ENCODE results near the gene BIVM. TPM values are rescaled to one million over a fixed set of nuclear protein-coding genes. Genes with fewer than 3 reads are reported as not detected.

Gene BIVM
- total RNA-seq, 1 experiment from 2014 or later = 14.9 TPM

DNA sequence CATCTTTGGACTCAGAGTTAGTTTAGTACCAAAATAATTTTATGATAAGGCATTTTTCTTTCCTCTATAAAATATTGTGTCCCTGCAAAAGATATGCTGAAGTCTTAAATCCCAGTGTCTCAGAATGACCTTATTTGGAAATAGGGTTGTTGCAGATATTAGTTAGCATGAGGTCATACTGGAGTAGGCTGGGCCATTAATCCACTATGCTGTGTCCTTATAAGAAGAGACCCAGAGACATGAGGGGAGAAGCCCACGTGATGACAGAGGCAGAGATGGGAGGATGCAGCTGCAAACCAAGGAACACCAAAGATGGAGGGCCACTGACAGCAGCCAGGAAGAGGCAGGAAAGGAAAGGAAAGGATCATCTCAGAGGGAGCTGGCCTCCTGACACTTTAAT lies 6.5 kb upstream of the BIVM start:
- Mint-ChIP-seq H3K4me1 (ENCODE audit: low read depth, unreplicated experiment) (no peaks in the 10 kb centered on the region), H3K4me3 (ENCODE audit: unreplicated experiment) (no peak overlapping the region), H3K9me3 (ENCODE audit: unreplicated experiment) (no peaks in the 10 kb centered on the region), H3K36me3 (ENCODE audit: insufficient read depth, unreplicated experiment) (no peaks in the 10 kb centered on the region), H3K27ac (ENCODE audit: unreplicated experiment) (no peak overlapping the region), H3K27me3 (ENCODE audit: insufficient read depth, unreplicated experiment) (no peaks in the 10 kb centered on the region)
- POLR2A ChIA-PET = no interaction called here
- TF ChIP-seq CTCF (IDR thresholded peaks at IDR 0.05; ENCODE audit: insufficient read depth in 1 of 2, low read depth in 1 of 2, low read length in 1 of 2, severe bottlenecking in 1 of 2, unreplicated experiment in 1 of 2) = no peak
- H3K4me3 ChIP-seq (ENCODE audit: low read depth, low read length) = no peak overlapping the region
- CTCF ChIA-PET = no interaction called here
- BruUV-seq (replicated peaks) = no TSS peak
- no peaks in the 10 kb centered on the region for H3K27me3 ChIP-seq (replicated peaks; ENCODE audit: control insufficient read depth, insufficient read depth, low read length)
- no peaks in the 10 kb centered on the region; the same call in 1 of the 2 replicates for H3K36me3 ChIP-seq (ENCODE audit: control insufficient read depth, insufficient read depth, low read length)
- H3K9me3 ChIP-seq = no peaks in the 10 kb centered on the region
- no peak for DNase-seq
- intact Hi-C loops (cut with micrococcal nuclease; ENCODE audit: unreplicated experiment) = no loop called here
- H3K4me1 ChIP-seq = no peaks in the 10 kb centered on the region

DNA sequence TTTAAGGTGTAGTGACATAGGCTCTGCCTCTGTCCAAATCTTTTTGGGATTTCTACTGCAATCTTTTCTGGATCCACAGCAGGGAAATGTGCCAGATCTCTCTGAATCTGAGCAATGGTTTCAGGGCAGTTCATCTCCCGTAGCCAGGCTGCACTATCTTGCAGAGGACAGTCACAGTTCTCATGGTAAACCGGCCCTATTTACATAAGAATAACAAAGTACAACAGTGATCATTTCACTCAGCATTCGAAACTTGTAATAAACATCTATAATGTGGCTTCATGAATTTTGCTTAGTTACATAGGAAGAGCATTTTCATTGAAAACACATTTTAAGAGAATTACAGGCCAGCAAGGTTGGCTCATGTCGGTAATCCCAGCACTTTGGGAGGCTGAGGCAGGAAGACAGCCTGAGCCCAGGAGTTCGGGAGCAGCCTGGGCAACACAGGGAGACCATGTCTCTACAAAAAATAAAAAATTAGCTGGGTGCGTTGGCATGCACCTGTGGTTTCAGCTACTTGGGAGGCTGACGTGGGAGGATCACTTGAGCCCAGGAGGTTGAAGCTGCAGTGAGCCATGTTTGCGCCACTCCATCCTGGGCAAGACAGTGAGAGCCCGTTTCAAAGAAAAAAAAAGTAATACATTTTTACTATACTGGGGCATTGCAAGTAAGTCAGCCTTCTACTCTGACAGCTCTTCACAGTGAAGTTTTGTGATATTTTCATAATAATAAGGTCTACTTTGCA lies 5.1 kb upstream of the BIVM start:
- H3K4me1 Mint-ChIP-seq (ENCODE audit: low read depth, unreplicated experiment) = no peaks in the 10 kb centered on the region
- H3K27me3 Mint-ChIP-seq (ENCODE audit: insufficient read depth, unreplicated experiment) = no peaks in the 10 kb centered on the region
- BruUV-seq (replicated peaks) = no TSS peak
- H3K27me3 ChIP-seq (replicated peaks; ENCODE audit: control insufficient read depth, insufficient read depth, low read length) = no peaks in the 10 kb centered on the region
- no peaks in the 10 kb centered on the region; the same call in 1 of the 2 replicates for H3K36me3 ChIP-seq (ENCODE audit: control insufficient read depth, insufficient read depth, low read length)
- no peaks in the 10 kb centered on the region for H3K36me3 Mint-ChIP-seq (ENCODE audit: insufficient read depth, unreplicated experiment)
- no peaks in the 10 kb centered on the region for H3K9me3 ChIP-seq
- no peak for TF ChIP-seq CTCF (IDR thresholded peaks at IDR 0.05; ENCODE audit: insufficient read depth in 1 of 2, low read depth in 1 of 2, low read length in 1 of 2, severe bottlenecking in 1 of 2, unreplicated experiment in 1 of 2)
- no peak overlapping the region for H3K4me3 ChIP-seq (ENCODE audit: low read depth, low read length)
- intact Hi-C loops (cut with micrococcal nuclease; ENCODE audit: unreplicated experiment) = no loop called here
- H3K27ac Mint-ChIP-seq (ENCODE audit: unreplicated experiment) = no peak overlapping the region
- CTCF ChIA-PET = no interaction called here
- no peaks in the 10 kb centered on the region for H3K9me3 Mint-ChIP-seq (ENCODE audit: unreplicated experiment)
- POLR2A ChIA-PET = no interaction called here
- no peak overlapping the region for H3K4me3 Mint-ChIP-seq (ENCODE audit: unreplicated experiment)
- DNase-seq = no peak
- no peaks in the 10 kb centered on the region for H3K4me1 ChIP-seq

DNA sequence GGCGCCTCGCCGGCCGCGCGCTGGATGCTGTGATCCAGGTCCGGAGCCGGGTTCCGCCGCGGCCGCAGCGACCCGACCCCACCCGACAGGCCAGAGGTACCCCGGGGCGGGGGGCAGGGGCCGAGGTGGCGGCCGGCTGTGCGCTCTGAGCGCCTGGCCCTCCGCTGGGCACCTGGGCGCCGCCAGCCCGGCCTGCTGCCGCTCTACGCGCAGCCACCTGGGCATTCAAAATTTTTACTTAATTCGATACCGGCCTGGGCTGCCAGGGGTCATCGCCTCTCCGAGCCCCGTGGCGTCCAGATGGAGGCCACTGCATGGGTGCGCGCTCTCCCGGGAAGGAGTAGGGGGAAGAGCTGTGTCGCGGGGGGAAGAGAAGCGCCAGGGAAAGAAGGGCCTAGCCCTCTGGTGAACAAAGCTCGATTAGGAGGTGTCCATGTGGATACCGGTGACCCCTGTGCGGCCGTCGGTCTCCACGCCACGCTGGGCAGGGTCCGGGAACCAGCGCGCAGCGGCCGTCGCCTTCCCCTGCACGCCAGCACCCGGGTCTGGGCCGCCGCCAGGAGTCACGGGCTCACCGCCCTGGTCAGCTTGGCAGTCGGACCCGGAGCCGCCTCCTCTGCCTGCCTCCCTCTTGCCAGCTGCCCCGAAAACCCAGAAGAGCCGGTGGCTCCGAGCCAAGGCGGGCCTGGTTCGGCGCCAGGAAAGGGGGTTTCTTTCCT lies 666 bp downstream of the BIVM start:
- intact Hi-C loops (cut with micrococcal nuclease; ENCODE audit: unreplicated experiment) = loop anchor here (1.0 to 2.0 kb wide), 8 partner anchors 26 to 219 kb away; partner anchors contain the start of genes TEX30 and TPP2
- ChIA-PET CTCF (interaction anchor here (0.7 to 2.1 kb wide), 5 partner anchors 15 to 208 kb away, joined by 3 to 8 read pairs (median 6); partner anchors contain the start of genes ERCC5 and TEX30), POLR2A (interaction anchor here (1.9 kb wide), 1 partner anchor 46 kb away, joined by 10 read pairs; the partner anchor contains the start of gene ERCC5)
- BruUV-seq (replicated peaks) = no TSS peak
- no peaks in the 10 kb centered on the region for H3K9me3 ChIP-seq
- TF ChIP-seq CTCF (IDR thresholded peaks at IDR 0.05; ENCODE audit: insufficient read depth in 1 of 2, low read depth in 1 of 2, low read length in 1 of 2, severe bottlenecking in 1 of 2, unreplicated experiment in 1 of 2) = no peak
- no peaks in the 10 kb centered on the region for H3K27me3 ChIP-seq (replicated peaks; ENCODE audit: control insufficient read depth, insufficient read depth, low read length)
- H3K36me3 ChIP-seq (ENCODE audit: control insufficient read depth, insufficient read depth, low read length) = no peaks in the 10 kb centered on the region; the same call in 1 of the 2 replicates
- peak overlapping the region; percentile 84 for H3K4me3 ChIP-seq (ENCODE audit: low read depth, low read length)
- DNase-seq = peak in 1 of 2 experiments; percentile 43
- Mint-ChIP-seq H3K27ac (ENCODE audit: unreplicated experiment) (peak overlapping the region; percentile 81), H3K4me3 (ENCODE audit: unreplicated experiment) (peak overlapping the region; percentile 93), H3K9me3 (ENCODE audit: unreplicated experiment) (no peaks in the 10 kb centered on the region), H3K27me3 (ENCODE audit: insufficient read depth, unreplicated experiment) (no peaks in the 10 kb centered on the region), H3K36me3 (ENCODE audit: insufficient read depth, unreplicated experiment) (no peaks in the 10 kb centered on the region), H3K4me1 (ENCODE audit: low read depth, unreplicated experiment) (no peaks in the 10 kb centered on the region)
- 0 out of 2 replicates have a peak, but pooled peaks cover 4% of the 10 kb centered on the region for H3K4me1 ChIP-seq
